CD4-positive, alpha-beta T cell treated with Interferon gamma for 1 hour (primary cell): ENCODE measurements around the gene PRAMEF7.
"Not testable (repeated sequence)": the region's sequence is repeated elsewhere in the genome, so short reads cannot be mapped to it uniquely, and the experiment has no call there.

Source experiments
- DNase-seq: peaks from one replicate; pipeline ENCODE4 v3.0.0-alpha.2; 2020

PRAMEF7 gene

GRCh38 chr1:12916310-12916709 lies at the start of gene PRAMEF7:
TSS of gene PRAMEF7 (plus strand) at chr1:12916610. CDS start at chr1:12917693, 1,083 bp downstream.
- not testable (repeated sequence) for DNase-seq

- not testable (repeated sequence) for DNase-seq
These were observed 38.0 kb upstream of the PRAMEF7 start for GRCh38 chr1:12878453-12878852.

GRCh38 chr1:12886101-12886500 lies 30.3 kb upstream of the PRAMEF7 start, which contains the start of gene PRAMEF4:
TSS of gene PRAMEF4 (minus strand) at chr1:12886201. CDS start at chr1:12883394, 2,807 bp downstream.
- DNase-seq = not testable (repeated sequence)

GRCh38 chr1:12898170-12898569 lies 18.2 kb upstream of the PRAMEF7 start, which contains the start of gene PRAMEF10:
TSS of gene PRAMEF10 (minus strand) at chr1:12898270. CDS start at chr1:12895847, 2,423 bp downstream.
- not testable (repeated sequence) for DNase-seq

- not testable (repeated sequence) for DNase-seq
These were observed 17.2 kb upstream of the PRAMEF7 start for GRCh38 chr1:12899186-12899585.

- not testable (repeated sequence) for DNase-seq
These were observed 12.4 kb upstream of the PRAMEF7 start for GRCh38 chr1:12903793-12904572.

GRCh38 chr1:12921749-12922148 lies 5.3 kb downstream of the PRAMEF7 start:
- not testable (repeated sequence) for DNase-seq

- not testable (repeated sequence) for DNase-seq
These were observed 8.0 kb downstream of the PRAMEF7 start for GRCh38 chr1:12924368-12924767.

GRCh38 chr1:12947480-12947879 lies 31.1 kb downstream of the PRAMEF7 start, which contains the start of gene PRAMEF6:
TSS of gene PRAMEF6 (minus strand) at chr1:12947580. CDS start at chr1:12942518, 5,062 bp downstream.
- not testable (repeated sequence) for DNase-seq
